ENCODE data around the gene SORCS2.

DNA sequence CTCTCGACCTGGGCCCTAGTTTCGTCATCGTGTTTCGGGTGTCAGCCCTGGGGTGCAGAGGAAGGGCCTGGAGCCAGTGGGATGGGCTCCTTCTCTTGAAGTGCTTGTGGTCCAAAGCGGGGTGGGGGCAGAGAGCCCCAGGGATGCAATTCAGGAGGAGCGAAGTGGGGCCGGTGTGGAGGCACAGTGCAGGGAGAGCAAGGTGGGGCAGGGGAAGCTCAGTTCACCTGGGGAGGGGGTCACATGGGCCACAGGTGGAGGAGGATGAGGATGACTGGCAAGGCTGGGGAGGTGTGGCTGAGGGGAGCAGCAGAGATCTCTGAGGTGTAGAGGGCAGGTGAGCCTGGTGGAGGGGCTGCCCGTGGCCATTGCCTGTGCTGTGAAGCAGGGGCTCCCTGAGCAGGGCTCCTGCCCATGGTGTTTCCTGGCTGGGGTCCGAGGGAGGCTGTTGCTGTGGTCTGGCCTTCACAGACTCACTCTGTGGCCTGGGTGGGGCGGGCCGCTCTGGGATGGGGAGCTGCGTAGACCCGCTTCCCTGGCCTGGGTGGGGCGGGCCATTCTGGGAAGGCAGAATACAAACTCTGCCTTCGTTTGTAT lies 6.9 kb downstream of the SORCS2 start:
- TF ChIP-seq EZH2 (IDR thresholded peaks at IDR 0.05; ENCODE audit: borderline replicate concordance, low read depth, low read length, poor library complexity, severe bottlenecking) = no peak
- TF ChIP-seq, protein P1, sequence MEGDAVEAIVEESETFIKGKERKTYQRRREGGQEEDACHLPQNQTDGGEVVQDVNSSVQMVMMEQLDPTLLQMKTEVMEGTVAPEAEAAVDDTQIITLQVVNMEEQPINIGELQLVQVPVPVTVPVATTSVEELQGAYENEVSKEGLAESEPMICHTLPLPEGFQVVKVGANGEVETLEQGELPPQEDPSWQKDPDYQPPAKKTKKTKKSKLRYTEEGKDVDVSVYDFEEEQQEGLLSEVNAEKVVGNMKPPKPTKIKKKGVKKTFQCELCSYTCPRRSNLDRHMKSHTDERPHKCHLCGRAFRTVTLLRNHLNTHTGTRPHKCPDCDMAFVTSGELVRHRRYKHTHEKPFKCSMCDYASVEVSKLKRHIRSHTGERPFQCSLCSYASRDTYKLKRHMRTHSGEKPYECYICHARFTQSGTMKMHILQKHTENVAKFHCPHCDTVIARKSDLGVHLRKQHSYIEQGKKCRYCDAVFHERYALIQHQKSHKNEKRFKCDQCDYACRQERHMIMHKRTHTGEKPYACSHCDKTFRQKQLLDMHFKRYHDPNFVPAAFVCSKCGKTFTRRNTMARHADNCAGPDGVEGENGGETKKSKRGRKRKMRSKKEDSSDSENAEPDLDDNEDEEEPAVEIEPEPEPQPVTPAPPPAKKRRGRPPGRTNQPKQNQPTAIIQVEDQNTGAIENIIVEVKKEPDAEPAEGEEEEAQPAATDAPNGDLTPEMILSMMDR (conservative IDR thresholded peaks at IDR 0.05; ENCODE audit: low read depth, low read length) = no peak

Measured in A673 (cell line).